ENCODE measurements around the gene ANKRD33B.
A peak's percentile ranks its signal among the peaks of the same experiment; 100 is the strongest.

ANKRD33B gene

GRCh38 chr5:10528056-10528816 is 35.6 kb upstream of the ANKRD33B start:
- no peaks in the 10 kb centered on the region for H3K27me3 ChIP-seq (ENCODE audit: control insufficient read depth in 1 of 2, insufficient read depth in 2 of 2, low read length in 2 of 2)
- H3K4me1 ChIP-seq (ENCODE audit: insufficient read depth, low read length): no peaks in the 10 kb centered on the region
- no peaks in the 10 kb centered on the region for H3K9me3 ChIP-seq (ENCODE audit: low read length)
- H3K27ac ChIP-seq (ENCODE audit: low read depth, low read length): no peak overlapping the region
- H3K4me3 ChIP-seq (ENCODE audit: low read depth in 1 of 2, low read length in 2 of 2): no peak overlapping the region
- no peaks in the 10 kb centered on the region for H3K36me3 ChIP-seq (ENCODE audit: insufficient read depth, low read length)
- H3K9ac ChIP-seq (ENCODE audit: low read length): no peak overlapping the region

GRCh38 chr5:10528827-10529226 is 35.0 kb upstream of the ANKRD33B start:
- H3K9me3 ChIP-seq (ENCODE audit: low read length): no peaks in the 10 kb centered on the region
- H3K36me3 ChIP-seq (ENCODE audit: insufficient read depth, low read length): no peaks in the 10 kb centered on the region
- no peak overlapping the region for H3K9ac ChIP-seq (ENCODE audit: low read length)
- no peak overlapping the region for H3K4me3 ChIP-seq (ENCODE audit: low read depth in 1 of 2, low read length in 2 of 2)
- no peak overlapping the region for H3K27ac ChIP-seq (ENCODE audit: low read depth, low read length)
- H3K4me1 ChIP-seq (ENCODE audit: insufficient read depth, low read length): no peaks in the 10 kb centered on the region
- peaks cover 0 to 5% of the 10 kb centered on the region in 2 donors for H3K27me3 ChIP-seq (ENCODE audit: control insufficient read depth in 1 of 2, insufficient read depth in 2 of 2, low read length in 2 of 2)

GRCh38 chr5:10530601-10531320 is 33.1 kb upstream of the ANKRD33B start:
- Histone ChIP-seq H3K27me3 (ENCODE audit: control insufficient read depth in 1 of 2, insufficient read depth in 2 of 2, low read length in 2 of 2) (peaks cover 0 to 5% of the 10 kb centered on the region in 2 donors), H3K36me3 (ENCODE audit: insufficient read depth, low read length) (no peaks in the 10 kb centered on the region), H3K9me3 (ENCODE audit: low read length) (no peaks in the 10 kb centered on the region), H3K4me3 (ENCODE audit: low read depth in 1 of 2, low read length in 2 of 2) (no peak overlapping the region), H3K9ac (ENCODE audit: low read length) (no peak overlapping the region), H3K4me1 (ENCODE audit: insufficient read depth, low read length) (no peaks in the 10 kb centered on the region), H3K27ac (ENCODE audit: low read depth, low read length) (no peak overlapping the region)

- peaks cover 0 to 5% of the 10 kb centered on the region in 2 donors for H3K27me3 ChIP-seq (ENCODE audit: control insufficient read depth in 1 of 2, insufficient read depth in 2 of 2, low read length in 2 of 2)
Observed at GRCh38 chr5:10532421-10532820, 31.4 kb upstream of the ANKRD33B start.

GRCh38 chr5:10533226-10533625 is 30.6 kb upstream of the ANKRD33B start:
- Histone ChIP-seq H3K4me1 (ENCODE audit: insufficient read depth, low read length) (peaks cover 4% of the 10 kb centered on the region), H3K4me3 (ENCODE audit: low read depth in 1 of 2, low read length in 2 of 2) (no peak overlapping the region), H3K9me3 (ENCODE audit: low read length) (no peaks in the 10 kb centered on the region), H3K27ac (ENCODE audit: low read depth, low read length) (no peak overlapping the region), H3K9ac (ENCODE audit: low read length) (no peak overlapping the region), H3K27me3 (ENCODE audit: control insufficient read depth in 1 of 2, insufficient read depth in 2 of 2, low read length in 2 of 2) (peaks cover 0 to 5% of the 10 kb centered on the region in 2 donors), H3K36me3 (ENCODE audit: insufficient read depth, low read length) (no peaks in the 10 kb centered on the region)

More at GRCh38 chr5:10532421-10532820, 31.4 kb upstream of the ANKRD33B start:
- Histone ChIP-seq H3K9me3 (ENCODE audit: low read length) (no peaks in the 10 kb centered on the region), H3K4me3 (ENCODE audit: low read depth in 1 of 2, low read length in 2 of 2) (no peak overlapping the region), H3K27ac (ENCODE audit: low read depth, low read length) (no peak overlapping the region), H3K36me3 (ENCODE audit: insufficient read depth, low read length) (no peaks in the 10 kb centered on the region), H3K9ac (ENCODE audit: low read length) (no peak overlapping the region), H3K4me1 (ENCODE audit: insufficient read depth, low read length) (peaks cover 3% of the 10 kb centered on the region)

- Histone ChIP-seq H3K4me3 (ENCODE audit: low read depth in 1 of 2, low read length in 2 of 2) (no peak overlapping the region), H3K27me3 (ENCODE audit: control insufficient read depth in 1 of 2, insufficient read depth in 2 of 2, low read length in 2 of 2) (peaks cover 0 to 14% of the 10 kb centered on the region in 2 donors), H3K4me1 (ENCODE audit: insufficient read depth, low read length) (peaks cover 4% of the 10 kb centered on the region), H3K9me3 (ENCODE audit: low read length) (no peaks in the 10 kb centered on the region), H3K36me3 (ENCODE audit: insufficient read depth, low read length) (no peaks in the 10 kb centered on the region), H3K9ac (ENCODE audit: low read length) (no peak overlapping the region), H3K27ac (ENCODE audit: low read depth, low read length) (no peak overlapping the region)
Observed at GRCh38 chr5:10534561-10535530, 29.0 kb upstream of the ANKRD33B start.

GRCh38 chr5:10536511-10536910 is 27.4 kb upstream of the ANKRD33B start:
- Histone ChIP-seq H3K27ac (ENCODE audit: low read depth, low read length) (no peak overlapping the region), H3K4me1 (ENCODE audit: insufficient read depth, low read length) (peaks cover 4% of the 10 kb centered on the region), H3K4me3 (ENCODE audit: low read depth in 1 of 2, low read length in 2 of 2) (no peak overlapping the region), H3K36me3 (ENCODE audit: insufficient read depth, low read length) (no peaks in the 10 kb centered on the region), H3K9me3 (ENCODE audit: low read length) (no peaks in the 10 kb centered on the region), H3K27me3 (ENCODE audit: control insufficient read depth in 1 of 2, insufficient read depth in 2 of 2, low read length in 2 of 2) (peaks cover 0 to 14% of the 10 kb centered on the region in 2 donors), H3K9ac (ENCODE audit: low read length) (no peak overlapping the region)

- H3K4me1 ChIP-seq (ENCODE audit: insufficient read depth, low read length): peaks cover 4% of the 10 kb centered on the region
- no peaks in the 10 kb centered on the region for H3K9me3 ChIP-seq (ENCODE audit: low read length)
- H3K27me3 ChIP-seq (ENCODE audit: control insufficient read depth in 1 of 2, insufficient read depth in 2 of 2, low read length in 2 of 2): peaks cover 0 to 14% of the 10 kb centered on the region in 2 donors
- H3K36me3 ChIP-seq (ENCODE audit: insufficient read depth, low read length): no peaks in the 10 kb centered on the region
- peak overlapping the region in 1 of 2 donors; percentile 6 for H3K4me3 ChIP-seq (ENCODE audit: low read depth in 1 of 2, low read length in 2 of 2)
- no peak overlapping the region for H3K27ac ChIP-seq (ENCODE audit: low read depth, low read length)
- no peak overlapping the region for H3K9ac ChIP-seq (ENCODE audit: low read length)
Observed at GRCh38 chr5:10536931-10537579, 26.8 kb upstream of the ANKRD33B start.

- no peak overlapping the region for H3K4me3 ChIP-seq (ENCODE audit: low read depth in 1 of 2, low read length in 2 of 2)
- no peak overlapping the region for H3K27ac ChIP-seq (ENCODE audit: low read depth, low read length)
- no peak overlapping the region for H3K9ac ChIP-seq (ENCODE audit: low read length)
Observed at GRCh38 chr5:10537624-10538023, 26.2 kb upstream of the ANKRD33B start.

GRCh38 chr5:10538103-10538788 is 25.6 kb upstream of the ANKRD33B start:
- H3K27me3 ChIP-seq (ENCODE audit: control insufficient read depth in 1 of 2, insufficient read depth in 2 of 2, low read length in 2 of 2): peaks cover 0 to 14% of the 10 kb centered on the region in 2 donors
- H3K4me1 ChIP-seq (ENCODE audit: insufficient read depth, low read length): peaks cover 4% of the 10 kb centered on the region
- H3K36me3 ChIP-seq (ENCODE audit: insufficient read depth, low read length): no peaks in the 10 kb centered on the region
- H3K27ac ChIP-seq (ENCODE audit: low read depth, low read length): no peak overlapping the region
- no peak overlapping the region for H3K9ac ChIP-seq (ENCODE audit: low read length)
- no peak overlapping the region for H3K4me3 ChIP-seq (ENCODE audit: low read depth in 1 of 2, low read length in 2 of 2)
- no peaks in the 10 kb centered on the region for H3K9me3 ChIP-seq (ENCODE audit: low read length)

More at GRCh38 chr5:10537624-10538023, 26.2 kb upstream of the ANKRD33B start:
- peaks cover 0 to 14% of the 10 kb centered on the region in 2 donors for H3K27me3 ChIP-seq (ENCODE audit: control insufficient read depth in 1 of 2, insufficient read depth in 2 of 2, low read length in 2 of 2)
- H3K4me1 ChIP-seq (ENCODE audit: insufficient read depth, low read length): peaks cover 4% of the 10 kb centered on the region
- no peaks in the 10 kb centered on the region for H3K36me3 ChIP-seq (ENCODE audit: insufficient read depth, low read length)
- no peaks in the 10 kb centered on the region for H3K9me3 ChIP-seq (ENCODE audit: low read length)

All from muscle layer of colon (tissue), 2 donors.